Urinary bladder (tissue), 4 donors: ENCODE data around the gene ARL8B. TPM values are rescaled to one million over a fixed set of nuclear protein-coding genes. Genes with fewer than 3 reads are reported as not detected.

Experiments used
- DNase-seq: peaks from one replicate; pipeline ENCODE4 v3.0.0-alpha.2; 2015; ENCODE audit errors: extremely low spot score
- H3K27ac ChIP-seq: one replicate; pipeline ENCODE4 v1.5.1; 2013; ENCODE audit warnings: low read depth, mild to moderate bottlenecking, moderate library complexity
- H3K36me3 ChIP-seq: one replicate; pipeline ENCODE4 v1.6.1; 2013; ENCODE audit warnings: mild to moderate bottlenecking, moderate library complexity; ENCODE audit not compliant: insufficient read depth
- H3K4me1 ChIP-seq: one replicate; pipeline ENCODE4 v1.6.1; 2013; ENCODE audit warnings: mild to moderate bottlenecking, moderate library complexity; ENCODE audit not compliant: insufficient read depth
- H3K4me3 ChIP-seq: one replicate; pipeline ENCODE4 v1.5.1; 2013; ENCODE audit warnings: low read depth, low read length
- WGBS: extraction: QIAGEN DNeasy Blood & Tissue Kit; methylation state at CpG from one replicate; pipeline ENCODE4 v1.1.7; 2013; 5-methylcytosine and 5-hydroxymethylcytosine counted together
- polyA plus RNA-seq: library from polyadenylated mRNA; stranded (reverse); fragments of 200-250 nt; gene quantifications from one replicate; pipeline ENCODE4 v1.2.3, GENCODE V29; 2013
- total RNA-seq: library from RNA; depleted of rRNA; stranded (reverse); fragments of >200 nt; gene quantifications from one replicate; pipeline ENCODE4 v1.2.3, GENCODE V29; 2014
- donor health status: healthy with polysubstance abuse.
- donor health status: healthy.

ARL8B gene
- total and polyA plus RNA-seq, 2 donors, result 58.9 to 91.3 TPM

- H3K4me3 ChIP-seq, result no peak overlapping the region
- H3K4me1 ChIP-seq, result peaks cover 2% of the 10 kb centered on the region
- H3K27ac ChIP-seq, result no peak overlapping the region
- WGBS, result 83% methylated on average over 7 of the region's 7 CpGs
- H3K36me3 ChIP-seq, result no peaks in the 10 kb centered on the region
- no peak for DNase-seq
These were observed 68.2 kb downstream of the ARL8B start for GRCh38 chr3:5190147-5190791.

GRCh38 chr3:5191555-5192304 lies 69.6 kb downstream of the ARL8B start:
- DNase-seq, result no peak
- WGBS, result 84% methylated on average over 5 of the region's 5 CpGs
- Histone ChIP-seq H3K4me1 (peaks cover 2% of the 10 kb centered on the region), H3K27ac (no peak overlapping the region), H3K36me3 (no peaks in the 10 kb centered on the region), H3K4me3 (no peak overlapping the region)

GRCh38 chr3:5192571-5193365 lies 70.7 kb downstream of the ARL8B start:
- WGBS, result 92% methylated on average over 3 of the region's 3 CpGs
- Histone ChIP-seq H3K27ac (no peak overlapping the region), H3K4me1 (peaks cover 2% of the 10 kb centered on the region), H3K36me3 (no peaks in the 10 kb centered on the region), H3K4me3 (no peak overlapping the region)
- no peak for DNase-seq

- no peak overlapping the region for H3K4me3 ChIP-seq
- no peak for DNase-seq
- H3K4me1 ChIP-seq, result peaks cover 2% of the 10 kb centered on the region
- 72% methylated on average over 2 of the region's 2 CpGs for WGBS
- peak overlapping the region; percentile 16 for H3K27ac ChIP-seq
- H3K36me3 ChIP-seq, result no peaks in the 10 kb centered on the region
These were observed 72.2 kb downstream of the ARL8B start for GRCh38 chr3:5194341-5194740.

GRCh38 chr3:5194801-5195509 lies 72.9 kb downstream of the ARL8B start:
- H3K4me1 ChIP-seq, result peaks cover 2% of the 10 kb centered on the region
- H3K27ac ChIP-seq, result no peak overlapping the region
- no peaks in the 10 kb centered on the region for H3K36me3 ChIP-seq
- WGBS, result 57% methylated on average over 2 of the region's 2 CpGs
- H3K4me3 ChIP-seq, result no peak overlapping the region
- DNase-seq, result no peak

- DNase-seq, result no peak
- Histone ChIP-seq H3K4me3 (no peak overlapping the region), H3K4me1 (no peaks in the 10 kb centered on the region), H3K36me3 (no peaks in the 10 kb centered on the region), H3K27ac (no peak overlapping the region)
- WGBS, result 63% methylated on average over 2 of the region's 2 CpGs
These were observed 73.5 kb downstream of the ARL8B start for GRCh38 chr3:5195605-5196004.

GRCh38 chr3:5197022-5197421 lies 74.9 kb downstream of the ARL8B start:
- H3K4me1 ChIP-seq, result no peaks in the 10 kb centered on the region
- DNase-seq, result no peak
- H3K36me3 ChIP-seq, result no peaks in the 10 kb centered on the region
- WGBS, result 87% methylated on average over 4 of the region's 4 CpGs
- H3K4me3 ChIP-seq, result no peak overlapping the region
- H3K27ac ChIP-seq, result peak overlapping the region; percentile 29

- H3K27ac ChIP-seq, result peak overlapping the region; percentile 16
- peaks cover 5% of the 10 kb centered on the region for H3K36me3 ChIP-seq
These were observed 75.6 kb downstream of the ARL8B start for GRCh38 chr3:5197470-5198312.

GRCh38 chr3:5198313-5198677 lies 76.2 kb downstream of the ARL8B start:
- no peak for DNase-seq
- no peak overlapping the region for H3K27ac ChIP-seq
- 89% methylated on average over 4 of the region's 4 CpGs for WGBS
- H3K4me3 ChIP-seq, result no peak overlapping the region
- H3K36me3 ChIP-seq, result peaks cover 7% of the 10 kb centered on the region
- no peaks in the 10 kb centered on the region for H3K4me1 ChIP-seq

More at GRCh38 chr3:5197470-5198312, 75.6 kb downstream of the ARL8B start:
- no peak for DNase-seq
- Histone ChIP-seq H3K4me3 (no peak overlapping the region), H3K4me1 (no peaks in the 10 kb centered on the region)
- WGBS, result 92% methylated on average over 8 of the region's 8 CpGs

GRCh38 chr3:5198986-5199731 lies 77.1 kb downstream of the ARL8B start:
- H3K27ac ChIP-seq, result no peak overlapping the region
- H3K4me3 ChIP-seq, result no peak overlapping the region
- DNase-seq, result no peak
- 69% methylated on average over 5 of the region's 5 CpGs for WGBS
- H3K4me1 ChIP-seq, result no peaks in the 10 kb centered on the region
- H3K36me3 ChIP-seq, result peaks cover 7% of the 10 kb centered on the region

- H3K36me3 ChIP-seq, result peaks cover 12% of the 10 kb centered on the region
- 87% methylated on average over 6 of the region's 6 CpGs for WGBS
- no peak for DNase-seq
- H3K4me3 ChIP-seq, result no peak overlapping the region
- H3K27ac ChIP-seq, result no peak overlapping the region
- H3K4me1 ChIP-seq, result no peaks in the 10 kb centered on the region
These were observed 79.4 kb downstream of the ARL8B start for GRCh38 chr3:5201536-5201935.

GRCh38 chr3:5202222-5202621 lies 80.1 kb downstream of the ARL8B start:
- no peak overlapping the region for H3K27ac ChIP-seq
- 95% methylated on average over 2 of the region's 2 CpGs for WGBS
- peaks cover 12% of the 10 kb centered on the region for H3K36me3 ChIP-seq
- H3K4me3 ChIP-seq, result no peak overlapping the region
- H3K4me1 ChIP-seq, result no peaks in the 10 kb centered on the region
- no peak for DNase-seq
